Endothelial cell of umbilical vein (primary cell): ENCODE measurements around the gene PAX5. TPM values are rescaled to one million over a fixed set of nuclear protein-coding genes. Genes with fewer than 3 reads are reported as not detected.

Experiments
- BruUV-seq: library from RNA; stranded (reverse); fragments of 400-500 nt; replicated peaks from 2 replicates; lab custom pipeline; 2021; lab: Mats Ljungman, UMichigan
- CTCF ChIA-PET: fragments of 300-600, 350-600 bp; sonication (Branson Sonifier 250); formaldehyde crosslinking; loops from one replicate; lab custom pipeline; 2021; ENCODE audit warnings: antibody characterized with exemption, inconsistent platforms; lab: Charles Lee
- POLR2A ChIA-PET: fragments of 300-600, 350-600 bp; sonication (Branson Sonifier 250); formaldehyde crosslinking; loops from one replicate; lab custom pipeline; 2021; ENCODE audit warnings: antibody characterized with exemption, inconsistent platforms; lab: Charles Lee
- DNase-seq: peaks from one replicate; pipeline ENCODE4 v3.0.0-alpha.2; 2011; ENCODE audit warnings: low read depth, low spot score
- FAIRE-seq: peaks from 2 replicates; lab custom pipeline; 2011; peaks lifted over from hg19 to GRCh38; lab: Jason Lieb, UNC
- H2AFZ ChIP-seq: 2 replicates; pipeline ENCODE4 v1.6.0; 2012; ENCODE audit warnings: low read depth, low read length, control low read depth, inconsistent platforms
- H3K27ac ChIP-seq: 2 replicates; pipeline ENCODE4 v1.5.1; 2011; ENCODE audit warnings: low read depth, mild to moderate bottlenecking, control low read depth, low read length, moderate library complexity; ENCODE audit not compliant: insufficient read depth
- H3K27me3 ChIP-seq, 2 experiments: 2 replicates each; pipeline versions ENCODE4 v1.6.0 to v1.6.1; 2011; ENCODE audit warnings: low read length in 2 of 2, mixed read lengths in 1 of 2; ENCODE audit not compliant: control insufficient read depth in 2 of 2, insufficient read depth in 2 of 2
- H3K36me3 ChIP-seq, 2 experiments: 2 replicates in 1 of 2; 3 replicates in 1 of 2; pipeline ENCODE4 v1.5.1; 2011; ENCODE audit warnings: low read length in 2 of 2, mild to moderate bottlenecking in 1 of 2, moderate library complexity in 1 of 2; ENCODE audit not compliant: control insufficient read depth in 2 of 2, insufficient read depth in 2 of 2; ENCODE audit errors: extremely low read depth in 1 of 2
- H3K4me1 ChIP-seq: 3 replicates; pipeline ENCODE4 v1.5.1; 2011; ENCODE audit warnings: mild to moderate bottlenecking, low read length; ENCODE audit not compliant: control insufficient read depth, insufficient read depth; ENCODE audit errors: extremely low read depth
- H3K4me2 ChIP-seq: 2 replicates; pipeline ENCODE4 v1.6.1; 2011; ENCODE audit warnings: low read length, control low read depth, mixed read lengths; ENCODE audit not compliant: insufficient read depth
- H3K4me3 ChIP-seq, 3 experiments: fragments of 200-600 bp in 1 of 3; sonication (generic), shearing (Covaris generic) in 1 of 3; replicated peaks in 1 of 3; 2 replicates each; pipeline ENCODE4 v1.5.1; 2011 to 2016; ENCODE audit warnings: control low read depth in 3 of 3, low read length in 3 of 3, mild to moderate bottlenecking in 2 of 3, inconsistent platforms in 1 of 3, low read depth in 1 of 3, moderate library complexity in 1 of 3; ENCODE audit not compliant: insufficient read depth in 1 of 3
- H3K79me2 ChIP-seq: 2 replicates; pipeline ENCODE4 v1.6.0; 2012; ENCODE audit warnings: low read length, inconsistent platforms; ENCODE audit not compliant: control insufficient read depth, insufficient read depth
- H3K9ac ChIP-seq: replicated peaks from 2 replicates; pipeline ENCODE3; 2011; ENCODE audit warnings: low read length, control low read depth; ENCODE audit not compliant: insufficient read depth; ENCODE audit errors: extremely low read depth
- H3K9me1 ChIP-seq: replicated peaks from 3 replicates; pipeline ENCODE4 v1.6.0; 2011; ENCODE audit warnings: mild to moderate bottlenecking, low read length; ENCODE audit not compliant: control insufficient read depth, insufficient read depth; ENCODE audit errors: extremely low read depth
- H3K9me3 ChIP-seq: replicated peaks from 2 replicates; pipeline ENCODE4 v1.5.1; 2012; ENCODE audit warnings: low read length, inconsistent platforms; ENCODE audit not compliant: control insufficient read depth, insufficient read depth
- H4K20me1 ChIP-seq: replicated peaks from 2 replicates; pipeline ENCODE3; 2011; ENCODE audit warnings: mild to moderate bottlenecking, low read length; ENCODE audit not compliant: control insufficient read depth, insufficient read depth; ENCODE audit errors: extremely low read depth
- EZH2 ChIP-seq: IDR thresholded peaks from 2 replicates; pipeline ENCODE4 v1.6.1; 2012; ENCODE audit warnings: borderline replicate concordance, low read depth, mild to moderate bottlenecking, moderate library complexity, low read length, inconsistent platforms; ENCODE audit not compliant: severe bottlenecking
- FOS ChIP-seq: IDR thresholded peaks from 2 replicates; pipeline ENCODE4 v1.6.1; 2011; ENCODE audit warnings: mild to moderate bottlenecking, low read length, moderate library complexity, borderline replicate concordance; ENCODE audit not compliant: insufficient read depth
- GATA2 ChIP-seq: IDR thresholded peaks from 2 replicates; pipeline ENCODE4 v1.7.0; 2011; ENCODE audit warnings: low read depth, mild to moderate bottlenecking, moderate library complexity, mixed read lengths, low read length; ENCODE audit not compliant: insufficient read length, insufficient read depth
- JUN ChIP-seq: IDR thresholded peaks from 2 replicates; pipeline ENCODE4 v1.6.1; 2011; ENCODE audit warnings: borderline replicate concordance, low read depth; ENCODE audit not compliant: insufficient read length, insufficient read depth
- MYC ChIP-seq: IDR thresholded peaks from one replicate; pipeline ENCODE4 v1.6.1; 2011; ENCODE audit warnings: mild to moderate bottlenecking, low read depth, low read length
- POLR2A ChIP-seq: IDR thresholded peaks from 2 replicates; pipeline ENCODE4 v1.6.1; 2012; ENCODE audit warnings: low read depth, mild to moderate bottlenecking, control low read depth, low read length
- POLR2AphosphoS5 ChIP-seq: IDR thresholded peaks from 2 replicates; pipeline ENCODE4 v1.6.1; 2012; ENCODE audit warnings: low read depth, mild to moderate bottlenecking, control low read depth, low read length, moderate library complexity; ENCODE audit not compliant: insufficient read depth
- dilution Hi-C: fragments of 300-500 bp; cut with MboI; formaldehyde crosslinking; loops from one replicate; pipeline ENCODE4 v1.15.0; 2019; ENCODE audit warnings: low sequenced_read_pairs; ENCODE audit not compliant: extremely low pct_ligation_motif_present
- intact Hi-C: fragments of 100-400 bp; cut with micrococcal nuclease; formaldehyde crosslinking; loops from one replicate; pipeline ENCODE4 v1.10.0; 2022
- polyA plus RNA-seq, 4 experiments: library from polyadenylated mRNA; depleted of rRNA in 3 of 4; stranded (reverse) in 3 of 4; unstranded in 1 of 4; fragments of >200 nt; gene quantifications; 2 replicates each; pipeline versions ENCODE4 v1.2.1 to v1.2.3, GENCODE V29; 2011 to 2012; ENCODE audit warnings: missing spikeins in 1 of 4
- total RNA-seq: library from RNA; stranded (reverse); gene quantifications from 2 replicates; pipeline ENCODE4 v1.2.3, GENCODE V29; 2021
- TF ChIP-seq, protein P1 (sequence below), 2 donors: IDR thresholded peaks; 1 replicate in 1 of 2; 2 replicates in 1 of 2; pipeline ENCODE4 v1.5.1; 2011; ENCODE audit warnings: low read length in 2 of 2, mild to moderate bottlenecking in 2 of 2, moderate library complexity in 2 of 2, control low read depth in 1 of 2, inconsistent platforms in 1 of 2, low read depth in 1 of 2; ENCODE audit not compliant: insufficient read depth in 1 of 2; ENCODE audit errors: extremely low read depth in 1 of 2
- TF ChIP-seq, protein P2 (sequence below): IDR thresholded peaks from 2 replicates; pipeline ENCODE4 v1.6.1; 2011; ENCODE audit not compliant: insufficient read depth, insufficient read length

Gene PAX5
- total and polyA plus RNA-seq, 2 donors (not counting 3 experiments of a cell fraction or from before 2014, with no cell fraction given) = not detected

DNA sequence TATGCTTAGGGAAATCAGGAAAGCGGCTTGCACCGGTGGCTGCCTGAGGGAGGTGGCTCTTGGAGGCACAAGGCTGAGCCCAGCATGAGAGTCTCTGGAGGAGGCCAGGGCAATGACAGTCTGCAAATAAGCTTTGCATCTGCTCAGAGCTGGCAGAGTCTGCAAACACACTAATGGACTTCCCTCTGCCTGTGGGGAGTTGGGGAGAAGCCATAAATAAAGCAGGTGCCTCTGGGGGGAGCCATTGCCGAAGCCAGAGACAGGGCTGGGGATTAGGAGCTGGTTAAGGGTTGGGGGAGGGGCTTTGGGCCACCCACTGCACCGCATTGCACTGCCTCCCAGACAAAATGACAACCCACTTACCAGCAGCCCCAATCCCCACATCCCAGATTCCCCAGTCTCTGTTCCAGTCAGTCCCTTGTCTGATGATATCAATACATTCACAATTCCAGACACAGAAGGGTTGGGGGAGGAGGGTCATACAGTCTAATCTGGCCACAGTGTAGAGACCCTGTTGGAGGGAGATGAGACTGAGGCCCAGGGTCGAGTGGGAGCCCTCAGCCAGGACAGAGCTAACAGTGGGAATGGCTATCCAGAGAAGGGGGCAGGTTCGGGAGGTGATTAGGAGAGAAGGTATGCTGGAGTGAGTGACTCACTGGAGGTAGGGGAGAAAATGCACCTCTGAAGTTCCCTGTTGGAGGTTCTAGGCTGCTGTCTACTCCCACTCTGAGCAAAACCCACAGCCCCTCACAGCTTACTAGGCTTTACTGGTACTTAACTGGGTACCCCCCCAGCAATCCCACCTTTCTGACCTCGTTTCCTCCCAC is 53.7 kb downstream of the PAX5 start:
- POLR2A ChIA-PET = no interaction called here
- dilution Hi-C loops (no loop called here), intact Hi-C loops (no loop called here)
- DNase-seq = no peak
- H4K20me1 ChIP-seq = no peaks in the 10 kb centered on the region
- FAIRE-seq = no peak
- BruUV-seq = no TSS peak
- no peaks in the 10 kb centered on the region for H3K79me2 ChIP-seq
- H3K9me1 ChIP-seq = no peaks in the 10 kb centered on the region
- no peak overlapping the region for H2AFZ ChIP-seq
- no peak overlapping the region for H3K27ac ChIP-seq
- no peak overlapping the region for H3K4me3 ChIP-seq
- TF ChIP-seq, protein P1, sequence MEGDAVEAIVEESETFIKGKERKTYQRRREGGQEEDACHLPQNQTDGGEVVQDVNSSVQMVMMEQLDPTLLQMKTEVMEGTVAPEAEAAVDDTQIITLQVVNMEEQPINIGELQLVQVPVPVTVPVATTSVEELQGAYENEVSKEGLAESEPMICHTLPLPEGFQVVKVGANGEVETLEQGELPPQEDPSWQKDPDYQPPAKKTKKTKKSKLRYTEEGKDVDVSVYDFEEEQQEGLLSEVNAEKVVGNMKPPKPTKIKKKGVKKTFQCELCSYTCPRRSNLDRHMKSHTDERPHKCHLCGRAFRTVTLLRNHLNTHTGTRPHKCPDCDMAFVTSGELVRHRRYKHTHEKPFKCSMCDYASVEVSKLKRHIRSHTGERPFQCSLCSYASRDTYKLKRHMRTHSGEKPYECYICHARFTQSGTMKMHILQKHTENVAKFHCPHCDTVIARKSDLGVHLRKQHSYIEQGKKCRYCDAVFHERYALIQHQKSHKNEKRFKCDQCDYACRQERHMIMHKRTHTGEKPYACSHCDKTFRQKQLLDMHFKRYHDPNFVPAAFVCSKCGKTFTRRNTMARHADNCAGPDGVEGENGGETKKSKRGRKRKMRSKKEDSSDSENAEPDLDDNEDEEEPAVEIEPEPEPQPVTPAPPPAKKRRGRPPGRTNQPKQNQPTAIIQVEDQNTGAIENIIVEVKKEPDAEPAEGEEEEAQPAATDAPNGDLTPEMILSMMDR (IDR thresholded peaks at IDR 0.05; ENCODE audit: extremely low read depth in 1 of 2, insufficient read depth in 1 of 2, low read depth in 1 of 2, low read length in 2 of 2) = no peak
- TF ChIP-seq GATA2 (no peak), POLR2AphosphoS5 (no peak), FOS (no peak), JUN (no peak), POLR2A (no peak), EZH2 (no peak), MYC (no peak)
- TF ChIP-seq, protein P2, sequence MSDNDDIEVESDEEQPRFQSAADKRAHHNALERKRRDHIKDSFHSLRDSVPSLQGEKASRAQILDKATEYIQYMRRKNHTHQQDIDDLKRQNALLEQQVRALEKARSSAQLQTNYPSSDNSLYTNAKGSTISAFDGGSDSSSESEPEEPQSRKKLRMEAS = no peak
- no peaks in the 10 kb centered on the region for H3K9me3 ChIP-seq
- no peaks in the 10 kb centered on the region for H3K4me1 ChIP-seq
- H3K27me3 ChIP-seq = peaks cover 34 to 45% of the 10 kb centered on the region in 2 experiments
- no peak overlapping the region for H3K9ac ChIP-seq
- H3K4me2 ChIP-seq = no peak overlapping the region
- CTCF ChIA-PET = interaction anchor here (0.7 to 3.1 kb wide), 4 partner anchors 9 to 107 kb away, joined by 3 to 9 read pairs (median 4); no protein-coding TSS in a partner anchor
- no peaks in the 10 kb centered on the region for H3K36me3 ChIP-seq
